ENCODE data around the gene PRAMEF13.
"Not testable (repeated sequence)": the region's sequence is repeated elsewhere in the genome, so short reads cannot be mapped to it uniquely, and the experiment has no call there.

Gene PRAMEF13, protein sequence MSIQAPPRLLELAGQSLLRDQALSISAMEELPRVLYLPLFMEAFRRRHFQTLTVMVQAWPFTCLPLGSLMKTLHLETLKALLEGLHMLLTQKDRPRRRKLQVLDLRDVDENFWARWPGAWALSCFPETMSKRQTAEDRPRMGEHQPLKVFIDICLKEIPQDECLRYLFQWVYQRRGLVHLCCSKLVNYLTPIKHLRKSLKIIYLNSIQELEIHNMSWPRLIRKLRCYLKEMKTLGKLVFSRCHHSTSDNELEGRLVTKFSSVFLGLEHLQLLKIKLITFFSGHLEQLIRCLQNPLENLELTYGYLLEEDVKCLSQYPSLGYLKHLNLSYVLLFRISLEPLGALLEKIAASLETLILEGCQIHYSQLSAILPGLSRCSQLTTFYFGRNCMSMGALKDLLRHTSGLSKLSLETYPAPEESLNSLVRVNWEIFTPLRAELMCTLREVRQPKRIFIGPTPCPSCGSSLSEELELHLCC

DNA sequence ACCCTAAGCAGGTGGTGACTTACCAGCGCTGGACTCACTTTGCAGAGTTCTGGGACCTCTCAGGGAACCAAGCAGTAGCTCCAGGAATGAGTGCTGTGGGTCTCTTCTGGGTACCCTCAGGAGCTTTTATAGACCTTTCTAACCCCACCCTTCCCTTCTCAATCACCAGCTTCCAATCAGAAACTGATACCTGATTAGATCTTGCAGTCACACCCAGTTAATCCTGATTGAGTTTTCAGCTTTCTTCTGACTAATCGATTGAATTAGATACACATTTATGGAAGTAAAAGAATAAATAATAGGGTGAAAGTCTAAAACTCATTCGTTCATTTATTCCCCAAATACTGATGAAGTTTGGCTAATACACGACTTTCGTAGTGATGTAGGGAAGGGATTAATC is at the start of gene PRAMEF13:
PRAMEF13 (minus strand) TSS at position 101 of the 400 bp plus-strand sequence. CDS start 1,820 bp downstream, outside the sequence.
- not testable (repeated sequence) for DNase-seq

DNA sequence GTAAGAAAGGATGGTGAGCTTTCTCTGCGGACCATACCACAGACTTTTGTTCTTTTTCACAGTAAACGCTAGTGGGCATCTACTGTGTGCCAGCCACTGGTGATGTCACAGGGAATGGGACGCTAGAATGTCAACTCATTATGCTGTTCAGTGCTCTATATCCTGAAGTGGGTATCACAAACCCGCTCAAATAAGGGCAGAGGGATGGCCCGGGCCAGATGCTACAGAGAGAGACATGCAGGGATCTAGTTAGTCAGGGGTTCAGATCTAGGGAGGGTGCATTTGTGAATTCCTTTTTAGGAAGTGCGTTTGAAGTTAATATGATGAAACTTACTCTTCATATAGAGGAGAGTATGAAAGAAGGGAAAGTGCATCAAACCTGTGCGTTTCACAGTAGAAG is 45.9 kb upstream of the PRAMEF13 start:
- not testable (repeated sequence) for DNase-seq

DNA sequence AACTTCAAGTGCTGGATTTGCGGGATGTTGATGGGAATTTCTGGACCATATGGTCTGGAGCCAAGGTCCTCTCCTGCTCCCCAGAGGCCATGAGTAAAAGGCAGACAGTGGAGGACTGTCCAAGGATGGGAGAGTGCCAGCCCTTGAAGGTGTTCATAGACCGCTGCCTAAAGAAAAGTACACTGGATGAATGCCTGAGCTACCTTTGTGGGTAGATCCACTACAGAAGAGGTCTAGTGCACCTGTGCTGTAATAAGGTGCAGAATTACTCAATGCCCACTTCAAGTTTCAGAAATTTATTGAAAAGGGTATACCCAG is 45.3 kb upstream of the PRAMEF13 start:
- not testable (repeated sequence) for DNase-seq

DNA sequence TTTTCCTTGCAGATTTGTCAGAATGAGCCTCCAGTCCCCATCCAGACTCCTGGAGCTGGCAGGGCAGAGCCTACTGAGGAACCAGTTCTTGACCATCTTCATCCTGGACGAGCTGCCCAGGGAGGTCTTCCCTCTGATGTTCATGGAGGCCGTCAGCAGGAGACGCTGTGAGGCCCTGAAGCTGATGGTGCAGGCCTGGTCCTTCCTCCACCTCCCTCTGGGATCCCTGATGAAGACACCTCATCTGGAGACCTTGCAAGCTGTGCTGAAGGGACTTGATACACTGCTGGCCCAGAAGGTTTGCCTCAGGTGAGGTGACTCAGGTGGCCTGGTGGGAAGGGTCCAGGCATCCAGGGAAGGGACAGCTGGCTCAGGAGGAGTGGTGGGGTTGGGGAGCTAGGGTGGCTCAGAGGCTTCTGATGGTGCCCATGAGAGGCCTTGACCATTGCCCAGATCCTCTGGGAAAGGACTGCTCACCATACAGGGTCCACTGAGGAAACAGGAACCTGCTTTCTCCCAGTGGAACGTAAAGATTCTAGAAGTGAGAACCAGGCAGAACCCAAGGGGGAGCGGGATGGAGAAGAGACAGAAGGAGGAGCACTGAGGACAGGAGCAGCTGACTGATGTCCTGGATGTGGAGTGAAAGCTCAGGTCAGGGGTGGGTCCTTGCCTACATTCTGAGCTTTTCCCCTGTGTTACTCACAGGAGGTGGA is 44.8 kb upstream of the PRAMEF13 start:
- not testable (repeated sequence) for DNase-seq

DNA sequence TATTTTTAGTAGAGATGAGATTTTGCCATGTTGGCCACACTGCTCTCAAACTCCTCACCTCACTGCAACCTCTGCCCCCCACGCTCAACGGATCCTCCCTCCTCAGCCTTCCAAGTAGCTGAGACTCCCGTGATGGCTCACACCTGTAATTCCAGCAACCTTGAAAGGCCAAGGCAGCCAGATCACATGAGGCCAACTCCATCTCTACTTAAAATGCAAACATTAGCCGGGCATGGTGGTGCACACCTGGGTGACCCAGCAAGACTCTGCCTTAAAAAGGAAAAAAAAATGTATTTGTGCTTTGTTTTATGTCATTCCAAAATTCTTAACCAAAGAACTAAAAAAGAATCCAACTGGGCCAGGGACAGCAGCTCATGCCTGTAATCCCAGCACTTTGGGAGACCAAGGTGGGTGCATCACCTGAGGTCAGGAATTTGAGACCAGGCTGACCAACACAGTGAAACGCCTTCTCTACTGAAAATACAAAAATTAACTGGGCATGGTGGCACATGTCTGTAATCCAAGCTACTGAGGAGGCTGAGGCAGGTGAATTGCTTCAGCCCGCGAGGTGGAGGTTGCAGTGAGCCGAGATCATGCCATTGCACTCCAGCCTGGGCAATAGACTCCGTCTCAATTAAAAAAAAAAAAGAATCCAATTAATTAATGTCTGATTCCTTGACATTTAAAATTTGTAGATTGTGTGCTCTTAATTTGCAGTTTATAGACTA is 42.5 kb upstream of the PRAMEF13 start:
- DNase-seq: not testable (repeated sequence)

DNA sequence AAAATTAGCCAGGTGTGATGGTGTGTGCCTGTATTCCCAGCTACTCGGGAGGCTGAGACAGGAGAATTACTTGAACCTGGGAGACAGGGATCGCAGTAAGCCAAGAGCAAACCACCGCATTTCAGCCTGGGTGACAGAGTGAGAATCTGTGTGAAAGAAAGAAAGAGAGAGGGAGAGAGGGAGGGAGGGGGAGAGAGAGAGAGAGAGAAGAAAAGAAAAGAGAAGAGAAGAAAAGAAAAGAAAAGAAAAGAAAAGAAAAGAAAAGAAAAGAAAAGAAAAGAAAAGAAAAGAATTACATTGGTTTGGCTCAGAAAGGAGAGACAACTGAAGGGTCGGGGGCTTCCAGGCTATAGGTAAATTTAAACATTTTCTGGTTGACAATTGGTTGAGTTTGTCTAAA is 38.4 kb upstream of the PRAMEF13 start:
- DNase-seq: not testable (repeated sequence)

DNA sequence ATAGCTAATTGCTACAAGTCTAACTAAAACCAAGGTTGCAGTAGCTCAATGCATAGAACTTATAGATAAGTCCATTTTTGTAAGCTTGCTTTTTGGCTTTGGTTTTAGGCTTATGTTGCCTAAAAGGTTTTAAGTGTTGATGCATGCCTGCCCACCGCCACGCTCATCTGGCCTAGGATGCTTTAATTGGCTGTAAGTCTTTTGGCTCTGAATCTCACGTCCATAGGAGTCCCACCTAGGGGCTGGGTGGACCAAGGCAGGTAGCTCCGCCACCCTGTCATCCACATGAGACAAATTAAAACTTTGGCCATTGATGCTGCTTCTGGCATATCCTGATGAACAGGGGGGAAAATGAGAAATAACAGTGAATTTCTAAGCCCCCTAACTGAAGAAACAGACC is 36.4 kb upstream of the PRAMEF13 start:
- DNase-seq: not testable (repeated sequence)

DNA sequence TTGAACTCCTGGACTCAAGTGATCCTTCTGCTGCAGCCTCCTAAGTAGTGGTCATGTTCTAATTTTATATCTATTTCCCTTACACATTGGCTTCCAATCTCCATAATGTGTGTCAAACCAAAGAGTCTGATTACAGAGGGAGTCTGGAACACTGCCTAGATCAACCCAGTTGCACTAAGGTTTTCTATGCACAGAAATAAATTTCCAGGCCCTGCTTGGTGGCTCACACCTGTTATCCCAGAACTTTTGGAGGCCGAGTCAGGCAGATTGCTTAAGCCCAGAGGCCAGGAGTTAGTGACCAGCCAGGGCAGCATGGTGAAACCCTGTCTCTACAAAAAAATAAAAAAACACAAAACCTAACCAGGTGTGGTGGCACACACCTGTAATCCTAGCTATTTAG is 32.8 kb upstream of the PRAMEF13 start:
- not testable (repeated sequence) for DNase-seq

DNA sequence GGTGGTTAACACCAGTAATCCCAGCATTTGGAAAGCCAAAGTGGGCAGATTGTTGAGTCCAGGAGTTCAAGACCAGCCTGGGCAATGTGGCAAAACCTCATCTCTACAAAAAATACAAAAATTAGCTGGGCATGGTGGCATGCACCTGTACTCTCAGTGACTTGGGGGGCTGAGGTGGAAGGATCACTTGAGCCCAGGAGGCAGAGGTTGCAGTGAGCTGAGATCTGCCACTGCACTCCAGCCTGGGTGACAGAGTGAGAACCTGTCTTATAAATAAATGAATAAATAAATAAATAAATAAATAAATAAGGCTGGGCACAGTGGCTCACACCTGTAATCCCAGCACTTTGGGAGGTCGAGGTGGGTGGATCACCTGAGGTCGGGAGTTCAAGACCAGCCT is 30.8 kb upstream of the PRAMEF13 start:
- not testable (repeated sequence) for DNase-seq

DNA sequence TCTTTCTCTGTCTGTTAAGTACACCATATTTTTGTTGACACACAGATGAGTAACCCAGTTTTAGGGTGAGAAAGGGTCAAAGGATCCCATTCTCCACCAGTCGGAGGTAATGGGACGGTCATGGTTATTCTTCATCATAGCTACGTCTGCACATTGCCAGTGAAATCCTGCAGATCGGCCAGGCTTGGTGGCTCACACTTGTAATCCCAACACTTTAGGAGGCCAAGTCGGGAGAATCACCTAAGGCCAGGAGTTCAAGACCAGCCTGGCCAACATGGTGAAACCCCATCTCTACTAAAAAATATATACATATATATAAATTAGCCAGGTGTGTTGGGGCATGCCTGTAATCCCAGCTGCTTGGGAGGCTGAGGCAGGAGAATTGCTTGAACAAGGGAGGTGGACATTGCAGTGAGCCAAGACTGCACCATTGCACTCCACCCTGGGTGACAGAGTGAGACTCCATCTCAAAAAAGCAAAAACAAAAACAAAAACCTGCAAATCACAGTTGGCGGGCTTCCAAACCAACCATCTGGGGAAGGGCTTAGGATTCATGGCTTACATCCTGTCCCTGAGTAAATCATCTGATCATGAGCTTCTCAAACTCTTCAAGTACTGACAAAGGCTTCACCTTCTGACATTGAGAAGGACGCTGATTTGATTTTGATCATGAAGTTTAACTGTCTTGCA is 30.0 kb upstream of the PRAMEF13 start:
- not testable (repeated sequence) for DNase-seq

DNA sequence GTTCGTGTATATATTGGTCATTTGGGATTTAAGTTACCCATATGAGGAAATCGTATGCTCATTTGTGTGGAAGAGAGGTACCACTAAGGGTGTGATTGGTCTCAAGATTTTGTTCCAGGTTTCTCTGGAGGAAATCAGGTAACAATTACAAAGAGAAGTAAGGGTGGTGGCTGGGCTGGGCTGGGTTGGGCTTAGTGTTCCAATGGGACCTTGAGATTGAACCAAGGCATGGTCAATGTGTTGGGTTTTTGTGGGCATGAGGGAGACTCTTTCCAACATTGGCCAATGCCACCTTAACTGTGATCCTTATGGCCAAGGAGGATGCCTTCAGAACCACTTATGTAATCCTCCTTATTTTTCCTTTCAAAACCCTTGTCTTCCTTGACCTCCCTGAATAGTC is 29.4 kb upstream of the PRAMEF13 start:
- not testable (repeated sequence) for DNase-seq

DNA sequence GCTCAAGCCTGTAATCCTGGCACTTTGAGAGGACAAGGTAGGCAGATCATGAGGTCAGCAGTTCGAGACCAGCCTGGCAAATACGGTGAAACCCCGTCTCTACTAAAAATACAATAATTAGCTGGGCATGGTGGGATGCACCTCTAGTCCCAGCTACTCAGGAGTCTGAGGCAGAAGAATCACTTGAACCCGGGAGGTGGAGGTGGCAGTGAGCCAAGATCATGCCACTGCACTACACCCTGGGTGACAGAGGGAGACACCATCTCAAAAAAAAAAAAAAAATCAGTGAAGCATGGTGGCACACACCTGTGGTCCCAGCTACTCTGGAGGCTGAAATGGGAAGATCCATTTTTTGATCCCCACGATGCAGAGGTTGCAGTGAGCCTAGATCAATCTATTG is 28.9 kb upstream of the PRAMEF13 start:
- not testable (repeated sequence) for DNase-seq

DNA sequence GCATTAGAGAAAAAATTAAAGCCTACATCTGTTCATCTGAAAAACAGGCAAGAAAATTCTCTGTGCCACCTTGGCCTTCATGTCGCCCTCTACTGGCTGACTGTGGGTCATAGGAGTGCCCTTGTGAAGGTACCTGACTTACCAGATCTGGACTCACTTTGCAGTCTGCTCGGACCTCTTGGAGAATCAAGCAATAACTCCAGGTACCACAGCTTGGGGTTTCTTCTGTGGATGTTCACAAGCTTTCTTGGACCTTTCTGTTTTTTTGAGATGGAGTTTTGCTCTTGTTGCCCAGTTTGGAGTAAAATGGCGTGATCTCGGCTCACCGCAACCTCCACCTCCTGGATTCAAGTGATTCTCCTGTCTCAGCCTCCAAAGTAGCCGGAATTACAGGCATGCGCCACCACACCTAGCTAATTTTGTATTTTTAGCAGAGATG is 27.2 kb upstream of the PRAMEF13 start:
- DNase-seq: no peak

DNA sequence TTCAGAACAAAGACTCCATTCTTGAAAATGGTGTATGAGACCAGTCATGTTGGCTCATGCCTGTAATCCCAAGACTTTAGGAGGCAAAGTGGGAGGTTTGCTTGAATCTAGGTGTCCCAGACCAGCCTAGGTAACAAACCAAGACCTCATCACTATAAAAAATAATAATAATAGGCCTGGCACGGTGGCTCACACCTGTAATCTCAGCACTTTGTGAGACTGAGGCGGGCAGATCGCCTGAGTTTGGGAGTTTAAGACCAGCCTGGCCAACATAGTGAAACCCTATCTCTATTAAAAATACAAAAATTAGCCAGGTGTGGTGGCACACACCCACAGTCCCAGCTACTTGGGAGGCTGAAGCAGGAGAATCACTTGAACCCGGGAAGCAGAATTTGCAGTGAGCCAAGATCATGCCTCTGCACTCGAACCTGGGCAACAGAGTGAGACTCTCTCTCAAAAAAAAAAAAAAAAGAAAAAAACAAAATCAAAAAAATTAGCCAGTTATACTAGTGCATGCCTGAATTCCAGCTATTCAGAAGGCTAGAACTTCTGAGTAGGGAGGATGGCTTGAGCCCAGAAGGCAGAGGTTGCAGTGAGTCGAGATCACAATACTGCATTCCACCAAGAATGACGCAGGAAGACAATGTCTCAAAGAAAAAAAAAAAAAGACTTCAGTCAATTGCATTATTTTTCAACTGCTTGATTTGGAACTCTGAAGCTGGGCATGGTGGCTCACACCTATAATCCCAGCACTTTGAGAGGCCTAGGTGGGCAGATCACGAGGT is 26.3 kb upstream of the PRAMEF13 start:
- DNase-seq: not testable (repeated sequence)

DNA sequence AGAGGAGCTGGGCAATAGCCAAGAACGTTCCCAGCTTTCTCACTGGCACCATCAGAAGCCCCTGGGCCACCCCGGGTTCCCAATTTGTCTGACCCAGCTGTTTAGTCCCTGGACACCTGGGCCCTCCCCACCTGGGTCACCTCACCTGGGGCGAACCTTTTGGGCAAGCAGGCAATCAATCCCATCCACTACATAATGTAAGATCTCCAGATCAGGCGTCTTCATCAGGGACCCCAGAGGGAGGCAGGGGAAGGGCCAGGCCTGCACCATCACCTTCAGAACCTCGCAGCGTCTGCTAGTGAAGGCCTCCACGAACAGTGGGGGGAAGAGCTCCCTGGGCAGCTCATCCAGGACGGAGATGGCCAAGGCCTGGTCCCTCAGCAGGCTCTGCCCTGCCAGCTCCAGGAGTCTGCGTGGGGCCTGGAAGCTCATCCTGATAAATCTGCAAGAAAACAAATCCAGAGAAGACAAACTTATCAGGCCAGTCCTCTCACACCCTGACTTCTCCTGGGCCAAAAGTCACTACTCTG is 24.5 kb upstream of the PRAMEF13 start, which contains the start of gene PRAMEF18:
PRAMEF18 (minus strand) TSS at position 480 of the 530 bp plus-strand sequence; CDS start at position 432, 48 bp downstream.
- not testable (repeated sequence) for DNase-seq

DNA sequence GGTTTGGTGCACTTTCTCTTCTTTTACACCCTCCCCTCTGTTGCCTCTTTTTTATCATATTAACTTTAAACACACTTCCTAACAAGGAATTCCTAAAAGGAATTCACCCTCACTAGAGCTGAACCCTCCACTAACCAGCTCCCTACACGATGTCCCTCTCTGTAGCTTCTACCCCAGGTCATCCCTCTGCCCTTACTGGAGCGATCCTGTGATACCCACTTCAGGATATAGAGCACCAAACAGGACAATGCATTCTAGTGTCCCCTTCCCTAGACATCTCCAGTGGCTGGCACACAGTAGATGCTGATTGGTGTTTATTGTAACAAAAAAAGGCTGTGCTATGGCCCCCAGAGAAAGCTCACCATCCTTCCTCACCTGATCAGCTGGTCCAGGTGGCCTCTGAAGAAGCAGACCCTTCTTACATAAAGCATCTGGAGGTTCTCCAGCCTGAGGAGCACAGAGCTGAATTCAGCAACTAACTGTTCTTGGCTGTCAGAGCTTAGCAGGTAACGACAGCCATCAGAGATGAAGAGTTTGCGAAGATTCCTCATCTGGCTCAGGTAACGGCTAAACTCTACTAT is 23.4 kb upstream of the PRAMEF13 start:
- DNase-seq: no peak

DNA sequence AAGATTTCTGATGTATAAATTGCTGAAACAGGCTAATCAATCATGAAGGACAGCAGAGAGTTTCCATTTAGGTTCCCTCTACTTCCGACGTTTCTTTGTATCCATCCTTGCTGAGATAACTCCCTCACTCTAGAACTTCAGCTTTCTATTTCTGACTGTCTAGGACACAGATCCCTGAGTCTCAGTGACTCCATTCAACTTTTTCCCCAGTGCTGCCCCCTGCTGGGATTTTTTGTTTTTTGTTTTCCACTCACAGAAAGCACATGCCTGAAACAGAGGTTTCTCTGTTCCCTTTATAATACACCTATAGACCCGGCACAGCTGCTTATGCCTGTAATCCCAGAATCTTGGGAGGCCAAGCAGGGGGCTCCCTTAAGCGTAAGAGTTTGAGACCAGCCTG is 21.6 kb upstream of the PRAMEF13 start:
- DNase-seq: not testable (repeated sequence)

DNA sequence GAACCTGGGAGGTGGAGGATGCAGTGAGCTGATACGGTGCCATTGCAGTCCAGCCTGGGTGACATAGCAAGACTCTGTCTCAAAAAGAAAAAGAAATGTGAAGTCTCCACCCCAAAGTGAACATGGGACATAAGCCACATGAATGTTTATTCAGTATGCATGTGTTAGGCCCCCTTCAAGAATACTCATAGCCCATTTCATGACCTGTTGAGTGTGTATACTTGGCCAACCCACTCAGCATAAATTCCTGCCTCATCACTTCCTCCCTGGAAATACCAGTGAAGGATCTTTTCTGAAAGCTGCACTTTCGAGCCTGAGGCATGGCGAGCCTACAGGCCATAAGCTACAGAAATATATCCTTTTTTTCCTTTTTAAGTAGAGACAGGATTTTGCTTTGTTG is 18.0 kb upstream of the PRAMEF13 start:
- not testable (repeated sequence) for DNase-seq

DNA sequence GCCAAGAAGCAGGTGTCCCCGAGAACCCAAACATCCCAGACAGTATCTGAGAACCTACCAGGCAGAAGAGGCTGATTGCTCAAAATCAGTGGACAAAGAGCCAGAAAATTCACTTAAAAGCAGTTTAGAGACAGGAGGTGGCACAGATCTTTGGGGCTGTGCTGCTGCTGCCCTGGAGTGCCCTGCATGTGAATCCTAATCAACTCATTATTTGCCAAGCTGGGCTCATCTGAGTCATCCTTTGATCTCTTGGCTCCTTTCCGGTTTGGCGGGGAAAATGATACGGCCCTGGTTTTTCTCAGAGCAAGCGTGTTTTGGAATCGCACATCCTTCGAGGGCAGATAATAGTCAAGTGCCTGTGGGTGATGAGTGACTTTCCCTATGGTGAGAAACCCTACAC is 15.4 kb upstream of the PRAMEF13 start:
- not testable (repeated sequence) for DNase-seq

DNA sequence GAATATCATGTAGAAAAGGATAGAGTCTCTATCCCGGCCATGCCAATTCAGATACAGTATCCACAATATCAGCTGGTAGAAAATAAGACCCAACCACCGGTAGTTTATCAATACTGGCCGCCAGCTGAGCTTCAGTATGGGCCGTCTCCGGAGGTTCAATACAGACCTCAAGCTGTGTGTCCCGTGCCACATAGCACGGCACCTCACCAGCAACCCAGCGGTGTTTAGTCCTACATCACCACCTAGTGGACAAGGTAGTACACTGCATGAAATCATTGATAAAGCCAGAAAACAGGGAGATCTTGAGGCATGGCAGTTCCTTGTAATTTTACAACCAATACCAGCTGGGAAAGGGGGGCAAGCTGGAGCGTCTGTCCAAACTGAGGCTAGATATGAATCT is 7.5 kb upstream of the PRAMEF13 start:
- DNase-seq: not testable (repeated sequence)

DNA sequence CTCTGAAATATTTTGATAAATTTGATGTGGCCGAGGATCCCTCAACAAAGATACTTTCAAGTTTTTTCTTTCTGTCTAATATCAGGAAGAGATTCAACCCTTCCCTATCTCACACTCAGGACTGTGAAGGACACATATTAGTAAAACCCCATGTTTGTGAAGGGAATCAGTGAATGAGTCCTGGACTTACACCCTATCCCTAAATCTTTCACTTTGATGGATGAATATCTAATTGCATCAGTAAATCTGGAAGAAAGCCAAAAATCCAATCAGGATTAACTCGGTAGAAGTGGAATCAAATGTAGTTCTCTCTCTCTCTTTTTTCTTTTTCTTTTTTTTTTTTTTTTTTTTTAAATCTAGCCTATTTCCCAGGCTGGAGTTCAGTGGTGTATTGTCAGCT is 29.7 kb downstream of the PRAMEF13 start, which contains the start of gene PRAMEF9:
PRAMEF9 (plus strand) TSS at position 301 of the 400 bp plus-strand sequence. CDS start 3,433 bp downstream, outside the sequence.
- not testable (repeated sequence) for DNase-seq
